Testis (tissue), 2 donors: ENCODE measurements around the gene PLCL2.

Experiments
- POLR2A ChIP-seq: fragments of 450-650 bp; IDR thresholded peaks from one replicate; pipeline ENCODE4 v1.6.1; 2017; ENCODE audit warnings: antibody characterized with exemption, mild to moderate bottlenecking, moderate library complexity
- TF ChIP-seq, protein P1 (sequence below), 3 experiments: fragments of 450-650 bp in 2 of 3; fragments of 200-600 bp in 1 of 3; sonication (generic) in 1 of 3; IDR thresholded peaks; one replicate each; pipeline ENCODE4 v1.5.1; 2016 to 2019; ENCODE audit warnings: antibody characterized with exemption in 3 of 3, mild to moderate bottlenecking in 2 of 3, moderate library complexity in 1 of 3

DNA sequence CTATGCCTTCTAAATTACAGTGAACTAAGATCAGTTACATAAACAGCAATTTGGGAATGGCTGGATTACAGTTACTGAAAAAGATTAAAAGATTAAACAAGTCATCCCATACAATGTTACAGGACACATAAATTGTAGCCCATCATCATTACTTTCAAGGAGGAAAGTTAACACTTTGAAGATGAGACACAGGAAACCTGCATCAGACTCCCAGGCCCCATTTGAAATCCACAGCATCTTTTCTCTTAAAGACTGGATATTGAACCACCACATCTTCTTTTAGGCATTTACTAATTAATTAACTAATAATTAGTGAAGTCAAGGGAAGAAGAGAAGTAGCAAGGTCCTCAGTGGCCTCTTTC lies 170.2 kb downstream of the PLCL2 start:
- TF ChIP-seq POLR2A = no peak
- TF ChIP-seq, protein P1, sequence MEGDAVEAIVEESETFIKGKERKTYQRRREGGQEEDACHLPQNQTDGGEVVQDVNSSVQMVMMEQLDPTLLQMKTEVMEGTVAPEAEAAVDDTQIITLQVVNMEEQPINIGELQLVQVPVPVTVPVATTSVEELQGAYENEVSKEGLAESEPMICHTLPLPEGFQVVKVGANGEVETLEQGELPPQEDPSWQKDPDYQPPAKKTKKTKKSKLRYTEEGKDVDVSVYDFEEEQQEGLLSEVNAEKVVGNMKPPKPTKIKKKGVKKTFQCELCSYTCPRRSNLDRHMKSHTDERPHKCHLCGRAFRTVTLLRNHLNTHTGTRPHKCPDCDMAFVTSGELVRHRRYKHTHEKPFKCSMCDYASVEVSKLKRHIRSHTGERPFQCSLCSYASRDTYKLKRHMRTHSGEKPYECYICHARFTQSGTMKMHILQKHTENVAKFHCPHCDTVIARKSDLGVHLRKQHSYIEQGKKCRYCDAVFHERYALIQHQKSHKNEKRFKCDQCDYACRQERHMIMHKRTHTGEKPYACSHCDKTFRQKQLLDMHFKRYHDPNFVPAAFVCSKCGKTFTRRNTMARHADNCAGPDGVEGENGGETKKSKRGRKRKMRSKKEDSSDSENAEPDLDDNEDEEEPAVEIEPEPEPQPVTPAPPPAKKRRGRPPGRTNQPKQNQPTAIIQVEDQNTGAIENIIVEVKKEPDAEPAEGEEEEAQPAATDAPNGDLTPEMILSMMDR (IDR thresholded peaks at IDR 0.05) = no peak
